Measurements from ENCODE around the gene TRAPPC10.

The TRAPPC10 gene

GRCh38 chr21:43968410-43969114, 43.5 kb upstream of the TRAPPC10 start:
- Histone ChIP-seq H3K4me3 (ENCODE audit: low read depth in 1 of 2, low read length in 1 of 2) (no peak overlapping the region), H3K27me3 (no peaks in the 10 kb centered on the region), H3K36me3 (peaks cover 26% of the 10 kb centered on the region), H3K9me3 (no peaks in the 10 kb centered on the region), H3K27ac (no peak overlapping the region), H3K4me1 (ENCODE audit: control insufficient read depth in 1 of 2, insufficient read depth in 1 of 2, low read depth in 1 of 2, low read length in 1 of 2) (no peaks in the 10 kb centered on the region)
- TF ChIP-seq CTCF (IDR thresholded peaks at IDR 0.05): no peak

- no peak overlapping the region for H3K4me3 ChIP-seq (ENCODE audit: low read depth in 1 of 2, low read length in 1 of 2)
- no peaks in the 10 kb centered on the region for H3K27me3 ChIP-seq
- no peaks in the 10 kb centered on the region for H3K9me3 ChIP-seq
- H3K27ac ChIP-seq: no peak overlapping the region
- no peaks in the 10 kb centered on the region for H3K4me1 ChIP-seq (ENCODE audit: control insufficient read depth in 1 of 2, insufficient read depth in 1 of 2, low read depth in 1 of 2, low read length in 1 of 2)
- peaks cover 26% of the 10 kb centered on the region for H3K36me3 ChIP-seq
- TF ChIP-seq CTCF (IDR thresholded peaks at IDR 0.05): no peak
These were observed 43.0 kb upstream of the TRAPPC10 start for GRCh38 chr21:43969115-43969444.

GRCh38 chr21:43970551-43970950, 41.6 kb upstream of the TRAPPC10 start:
- no peak overlapping the region for H3K4me3 ChIP-seq (ENCODE audit: low read depth in 1 of 2, low read length in 1 of 2)
- H3K9me3 ChIP-seq: no peaks in the 10 kb centered on the region
- no peak for TF ChIP-seq CTCF (IDR thresholded peaks at IDR 0.05)
- H3K27ac ChIP-seq: no peak overlapping the region
- H3K4me1 ChIP-seq (ENCODE audit: control insufficient read depth in 1 of 2, insufficient read depth in 1 of 2, low read depth in 1 of 2, low read length in 1 of 2): peaks cover 0 to 5% of the 10 kb centered on the region in 2 experiments
- H3K36me3 ChIP-seq: peaks cover 26% of the 10 kb centered on the region
- H3K27me3 ChIP-seq: no peaks in the 10 kb centered on the region

GRCh38 chr21:43971201-43971991, 40.7 kb upstream of the TRAPPC10 start:
- H3K9me3 ChIP-seq: no peaks in the 10 kb centered on the region
- TF ChIP-seq CTCF (IDR thresholded peaks at IDR 0.05): no peak
- peaks cover 26% of the 10 kb centered on the region for H3K36me3 ChIP-seq
- H3K4me3 ChIP-seq (ENCODE audit: low read depth in 1 of 2, low read length in 1 of 2): no peak overlapping the region
- peaks cover 0 to 7% of the 10 kb centered on the region in 2 experiments for H3K4me1 ChIP-seq (ENCODE audit: control insufficient read depth in 1 of 2, insufficient read depth in 1 of 2, low read depth in 1 of 2, low read length in 1 of 2)
- no peaks in the 10 kb centered on the region for H3K27me3 ChIP-seq
- no peak overlapping the region for H3K27ac ChIP-seq

- H3K4me1 ChIP-seq (ENCODE audit: control insufficient read depth in 1 of 2, insufficient read depth in 1 of 2, low read depth in 1 of 2, low read length in 1 of 2): peaks cover 0 to 7% of the 10 kb centered on the region in 2 experiments
- peaks cover 26% of the 10 kb centered on the region for H3K36me3 ChIP-seq
- no peaks in the 10 kb centered on the region for H3K9me3 ChIP-seq
- H3K4me3 ChIP-seq (ENCODE audit: low read depth in 1 of 2, low read length in 1 of 2): no peak overlapping the region
- no peaks in the 10 kb centered on the region for H3K27me3 ChIP-seq
- H3K27ac ChIP-seq: no peak overlapping the region
- no peak for TF ChIP-seq CTCF (IDR thresholded peaks at IDR 0.05)
These were observed 40.2 kb upstream of the TRAPPC10 start for GRCh38 chr21:43971992-43972255.
